Measurements from ENCODE around the gene CKAP2L.
A peak's percentile ranks its signal among the peaks of the same experiment; 100 is the strongest.

CKAP2L gene

GRCh38 chr2:112726487-112727190 is 37.8 kb downstream of the CKAP2L start:
- peak; percentile 64 for DNase-seq (ENCODE audit: low read depth)
- TF ChIP-seq CTCF (IDR thresholded peaks at IDR 0.05; ENCODE audit: low read depth, low read length, missing control alignments) = peak; percentile 97
- no peak overlapping the region for H3K4me3 ChIP-seq (ENCODE audit: low read depth, low read length)
- in situ Hi-C loops (cut with HindIII; ENCODE audit: low sequenced_read_pairs) = loop anchor here (25.0 kb wide), 1 partner anchor 211 kb away; no protein-coding TSS in a partner anchor

GRCh38 chr2:112725545-112726457 is 38.6 kb downstream of the CKAP2L start:
- no peak for TF ChIP-seq CTCF (IDR thresholded peaks at IDR 0.05; ENCODE audit: low read depth, low read length, missing control alignments)
- no peak overlapping the region for H3K4me3 ChIP-seq (ENCODE audit: low read depth, low read length)
- DNase-seq (ENCODE audit: low read depth) = no peak
- in situ Hi-C loops (cut with HindIII; ENCODE audit: low sequenced_read_pairs) = loop anchor here (25.0 kb wide), 1 partner anchor 212 kb away; no protein-coding TSS in a partner anchor

- no peak overlapping the region for H3K4me3 ChIP-seq (ENCODE audit: low read depth, low read length)
- TF ChIP-seq CTCF (IDR thresholded peaks at IDR 0.05; ENCODE audit: low read depth, low read length, missing control alignments) = no peak
- in situ Hi-C loops (cut with HindIII; ENCODE audit: low sequenced_read_pairs) = loop anchor here (5.0 to 25.0 kb wide), 3 partner anchors 58 to 212 kb away; no protein-coding TSS in a partner anchor
- no peak for DNase-seq (ENCODE audit: low read depth)
Observed at GRCh38 chr2:112724591-112725525, 39.6 kb downstream of the CKAP2L start.

GRCh38 chr2:112723995-112724394 is 40.4 kb downstream of the CKAP2L start:
- no peak for TF ChIP-seq CTCF (IDR thresholded peaks at IDR 0.05; ENCODE audit: low read depth, low read length, missing control alignments)
- in situ Hi-C loops (cut with HindIII; ENCODE audit: low sequenced_read_pairs) = loop anchor here (5.0 kb wide), 2 partner anchors 57 to 117 kb away; no protein-coding TSS in a partner anchor
- no peak overlapping the region for H3K4me3 ChIP-seq (ENCODE audit: low read depth, low read length)
- no peak for DNase-seq (ENCODE audit: low read depth)

GRCh38 chr2:112723547-112723940 is 40.9 kb downstream of the CKAP2L start:
- no peak for DNase-seq (ENCODE audit: low read depth)
- H3K4me3 ChIP-seq (ENCODE audit: low read depth, low read length) = no peak overlapping the region
- TF ChIP-seq CTCF (IDR thresholded peaks at IDR 0.05; ENCODE audit: low read depth, low read length, missing control alignments) = no peak
- in situ Hi-C loops (cut with HindIII; ENCODE audit: low sequenced_read_pairs) = loop anchor here (5.0 kb wide), 2 partner anchors 56 to 116 kb away; no protein-coding TSS in a partner anchor
